Measurements from ENCODE around the gene PPP3CA.

PPP3CA gene

DNA sequence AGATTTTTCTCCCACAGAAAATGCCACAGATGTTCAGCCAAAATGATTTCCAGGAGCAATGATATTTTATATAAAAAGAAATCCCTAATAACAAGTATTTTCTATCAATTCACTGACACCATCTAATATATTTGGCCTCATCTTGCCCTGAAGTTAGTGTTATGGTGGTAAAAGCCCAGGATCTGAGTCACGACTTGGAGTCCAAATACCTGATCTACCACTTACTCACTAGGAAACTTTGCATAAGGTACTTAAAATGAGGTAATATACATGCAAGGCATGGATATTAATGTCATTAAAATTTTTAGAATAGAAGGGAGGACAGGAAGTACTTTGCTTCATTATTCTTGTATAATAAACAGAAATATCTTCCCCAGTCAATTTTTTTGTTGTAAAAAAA is 16.3 kb downstream of the PPP3CA start:
- no peak for DNase-seq (ENCODE audit: low read depth in 3 of 3)

- no peak for DNase-seq (ENCODE audit: low read depth in 3 of 3)
Measured at GRCh38 chr4:101329592-101329991, 17.7 kb downstream of the PPP3CA start.

DNA sequence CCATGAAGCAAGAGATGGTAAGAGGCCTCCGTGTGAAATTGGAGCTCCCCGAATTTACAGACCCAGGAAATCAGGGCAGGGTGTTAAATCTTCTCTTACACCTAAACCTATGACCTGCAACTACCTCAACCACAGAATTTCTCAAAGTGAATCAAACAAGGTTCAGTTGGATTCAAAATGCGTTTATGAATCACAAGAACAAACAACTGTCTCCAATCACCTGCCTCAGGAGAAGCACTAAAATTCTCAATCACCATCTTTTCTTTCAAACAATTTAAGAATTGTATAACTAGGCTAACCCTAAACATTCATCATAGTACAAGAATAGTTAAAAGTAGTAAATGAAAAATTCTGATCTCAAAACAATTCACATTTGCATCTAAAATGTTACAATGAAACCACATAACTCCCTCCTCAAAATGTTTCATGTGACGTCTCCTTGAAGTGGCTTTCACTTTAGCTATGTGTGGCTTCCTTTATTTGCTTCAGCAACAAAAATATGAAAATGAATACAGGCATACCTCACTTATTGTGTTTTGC is 19.2 kb downstream of the PPP3CA start:
- DNase-seq (ENCODE audit: low read depth in 3 of 3) = no peak

DNA sequence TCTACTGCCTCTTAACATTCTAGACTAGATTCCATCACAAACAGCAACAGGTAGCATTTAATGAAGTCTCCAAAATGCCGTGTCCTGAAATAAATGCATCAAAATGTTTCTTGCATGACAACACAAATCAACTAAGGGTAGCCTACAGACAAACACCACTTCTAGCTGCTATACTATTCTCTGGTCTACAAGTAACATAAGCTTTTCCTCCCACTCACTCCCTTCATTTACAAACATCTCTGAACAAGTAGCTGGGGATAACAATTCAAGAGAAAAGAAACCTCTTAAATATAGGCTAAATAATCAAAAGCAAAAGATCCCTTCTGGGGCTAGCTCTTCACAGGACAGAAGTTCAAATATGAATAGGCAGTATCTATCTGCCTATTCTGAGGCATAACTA is 20.8 kb downstream of the PPP3CA start:
- DNase-seq (ENCODE audit: low read depth in 3 of 3) = no peak

GRCh38 chr4:101322743-101323142 is 24.6 kb downstream of the PPP3CA start:
- DNase-seq (ENCODE audit: low read depth in 3 of 3) = no peak

- DNase-seq (ENCODE audit: low read depth in 3 of 3) = no peak
Measured at GRCh38 chr4:101321481-101322042, 25.8 kb downstream of the PPP3CA start.

DNA sequence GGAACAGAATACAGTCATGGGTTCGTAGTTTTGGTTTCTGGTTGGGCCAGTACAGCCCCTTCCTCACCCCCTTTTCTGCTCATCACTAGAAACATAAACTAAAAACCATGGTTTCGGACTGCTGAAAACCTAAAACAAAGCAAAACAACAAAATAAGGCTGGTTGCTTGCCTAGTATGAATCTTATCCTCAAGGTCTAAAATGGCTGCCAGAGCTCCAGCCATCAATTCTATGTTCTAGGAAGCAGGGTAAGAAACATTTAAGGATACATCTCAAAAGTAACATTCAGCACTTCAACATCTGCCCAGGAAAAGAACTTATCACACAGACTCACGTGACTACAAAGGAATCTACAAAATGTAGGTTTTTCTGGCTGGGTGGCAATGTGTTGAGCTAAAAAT is 31.5 kb downstream of the PPP3CA start:
- no peak for DNase-seq (ENCODE audit: low read depth in 3 of 3)

DNA sequence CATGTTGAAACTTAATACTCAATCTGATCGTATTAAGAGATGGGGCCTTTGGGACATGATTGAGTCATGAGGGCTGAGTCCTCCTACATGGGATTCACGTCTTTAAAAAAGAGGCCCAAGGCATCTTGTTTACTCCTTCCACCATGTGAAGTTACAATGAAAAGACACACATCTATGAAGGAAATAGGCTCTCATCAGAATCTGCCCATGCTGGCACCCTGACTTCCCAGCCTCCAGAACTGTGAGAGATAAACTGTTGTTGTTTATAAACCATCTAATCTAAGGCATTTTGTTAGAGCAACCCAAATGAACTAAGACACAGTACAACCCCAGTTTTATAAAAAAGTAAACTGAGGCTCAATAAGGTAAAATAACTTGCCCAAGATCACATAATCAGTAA is 32.3 kb downstream of the PPP3CA start:
- DNase-seq (ENCODE audit: low read depth in 3 of 3) = no peak

DNA sequence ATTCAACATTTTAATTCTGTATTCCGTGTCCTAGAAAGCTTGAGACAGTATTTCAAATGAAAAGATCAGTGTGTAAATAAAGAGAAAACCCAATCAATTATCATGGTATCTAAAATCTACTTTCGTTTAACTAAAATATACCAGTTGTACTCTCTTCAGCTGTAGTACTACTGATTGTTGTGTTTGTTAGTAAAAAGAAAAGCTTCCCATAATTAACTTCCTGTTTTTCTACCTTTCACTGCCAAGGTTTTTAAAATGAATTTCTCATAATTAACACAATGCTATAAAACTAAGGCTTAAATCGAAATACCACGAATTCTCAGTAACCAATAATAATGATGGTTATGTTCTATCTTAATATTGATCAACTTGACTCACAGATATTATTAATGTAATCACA is 37.4 kb downstream of the PPP3CA start:
- no peak for DNase-seq (ENCODE audit: low read depth in 3 of 3)

DNA sequence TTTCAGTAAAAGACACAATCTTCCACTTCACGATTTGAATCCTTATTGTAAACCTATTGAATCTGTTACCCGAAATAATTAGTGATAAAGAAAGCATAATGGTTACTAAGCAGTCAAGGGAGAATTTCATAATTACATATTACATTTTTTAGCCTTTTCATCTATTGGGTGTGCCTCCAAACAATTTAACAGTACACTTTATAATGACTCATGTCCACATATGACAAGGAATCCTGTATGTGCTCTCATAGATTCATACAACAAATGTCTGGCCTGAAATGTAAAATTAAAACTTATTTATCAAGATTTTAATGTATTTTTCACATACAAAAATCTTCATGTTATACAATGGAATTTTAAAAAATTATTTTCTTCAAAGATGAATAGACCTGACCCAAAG is 39.4 kb downstream of the PPP3CA start:
- DNase-seq (ENCODE audit: low read depth in 3 of 3) = no peak

GRCh38 chr4:101306764-101307615 is 40.3 kb downstream of the PPP3CA start:
- no peak for DNase-seq (ENCODE audit: low read depth in 3 of 3)

- DNase-seq (ENCODE audit: low read depth in 3 of 3) = no peak
Measured at GRCh38 chr4:101306225-101306624, 41.1 kb downstream of the PPP3CA start.

- DNase-seq (ENCODE audit: low read depth in 3 of 3) = no peak
Measured at GRCh38 chr4:101304916-101305315, 42.4 kb downstream of the PPP3CA start.

DNA sequence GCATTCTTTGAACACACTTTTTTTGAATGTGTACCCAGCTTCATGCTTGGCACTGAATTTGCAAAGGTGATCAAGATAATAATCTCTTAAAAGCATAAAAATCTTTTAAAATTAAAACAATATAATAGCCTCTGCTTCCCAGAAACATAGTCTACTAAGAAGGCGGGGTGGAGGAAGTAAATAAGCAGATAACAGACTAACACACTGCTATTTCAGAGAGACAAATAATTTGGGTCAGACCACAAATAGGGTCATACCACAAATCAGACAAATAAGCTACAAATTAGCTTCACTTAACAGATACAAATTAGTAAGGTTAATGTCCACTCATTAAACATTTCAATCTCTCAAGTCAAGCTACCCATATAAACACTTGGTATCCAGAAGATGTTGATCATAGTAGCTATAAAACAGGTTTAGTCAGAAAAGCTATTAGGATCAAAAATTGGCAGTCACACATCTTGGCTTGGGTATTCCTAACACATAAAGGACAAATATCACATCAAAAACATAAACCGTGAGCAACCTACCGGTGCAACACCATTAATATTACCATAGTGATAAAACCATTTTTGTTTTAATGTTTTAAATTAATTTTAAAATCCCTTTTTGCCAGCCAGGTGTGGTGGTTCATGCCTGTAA is 47.3 kb downstream of the PPP3CA start:
- no peak for DNase-seq (ENCODE audit: low read depth in 3 of 3)

- DNase-seq (ENCODE audit: low read depth in 3 of 3) = no peak
Measured at GRCh38 chr4:101299021-101299420, 48.3 kb downstream of the PPP3CA start.

- DNase-seq (ENCODE audit: low read depth in 3 of 3) = no peak
Measured at GRCh38 chr4:101295691-101296090, 51.6 kb downstream of the PPP3CA start.

DNA sequence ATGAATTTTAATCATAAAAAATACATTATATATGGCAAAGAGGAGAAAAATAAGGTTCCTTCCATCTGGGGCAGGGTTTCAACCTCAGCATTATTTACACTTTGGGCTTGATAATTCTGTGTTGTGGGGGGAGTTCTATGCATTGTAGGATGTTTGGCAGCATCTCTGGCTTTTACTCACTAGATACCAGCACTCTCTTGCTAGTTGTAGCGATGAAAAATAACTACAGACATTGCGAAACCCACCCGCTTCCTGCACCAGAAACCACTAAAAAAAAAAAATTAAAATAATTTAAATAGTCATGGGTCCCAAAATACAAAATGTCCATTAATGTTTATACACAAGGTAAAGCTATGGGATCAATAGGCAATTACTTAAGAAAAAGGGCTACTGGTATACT is 52.7 kb downstream of the PPP3CA start:
- DNase-seq (ENCODE audit: low read depth in 3 of 3) = no peak

GRCh38 chr4:101292901-101293300 is 54.4 kb downstream of the PPP3CA start:
- DNase-seq (ENCODE audit: low read depth in 3 of 3) = no peak

GRCh38 chr4:101292214-101292613 is 55.1 kb downstream of the PPP3CA start:
- no peak for DNase-seq (ENCODE audit: low read depth in 3 of 3)

GRCh38 chr4:101291198-101291597 is 56.1 kb downstream of the PPP3CA start:
- no peak for DNase-seq (ENCODE audit: low read depth in 3 of 3)

- no peak for DNase-seq (ENCODE audit: low read depth in 3 of 3)
Measured at GRCh38 chr4:101290654-101291053, 56.7 kb downstream of the PPP3CA start.

- no peak for DNase-seq (ENCODE audit: low read depth in 3 of 3)
Measured at GRCh38 chr4:101289306-101289705, 58.0 kb downstream of the PPP3CA start.
